ENCODE measurements around the gene CARS2.
"Not testable (repeated sequence)": the region's sequence is repeated elsewhere in the genome, so short reads cannot be mapped to it uniquely, and the experiment has no call there.

Gene CARS2, protein sequence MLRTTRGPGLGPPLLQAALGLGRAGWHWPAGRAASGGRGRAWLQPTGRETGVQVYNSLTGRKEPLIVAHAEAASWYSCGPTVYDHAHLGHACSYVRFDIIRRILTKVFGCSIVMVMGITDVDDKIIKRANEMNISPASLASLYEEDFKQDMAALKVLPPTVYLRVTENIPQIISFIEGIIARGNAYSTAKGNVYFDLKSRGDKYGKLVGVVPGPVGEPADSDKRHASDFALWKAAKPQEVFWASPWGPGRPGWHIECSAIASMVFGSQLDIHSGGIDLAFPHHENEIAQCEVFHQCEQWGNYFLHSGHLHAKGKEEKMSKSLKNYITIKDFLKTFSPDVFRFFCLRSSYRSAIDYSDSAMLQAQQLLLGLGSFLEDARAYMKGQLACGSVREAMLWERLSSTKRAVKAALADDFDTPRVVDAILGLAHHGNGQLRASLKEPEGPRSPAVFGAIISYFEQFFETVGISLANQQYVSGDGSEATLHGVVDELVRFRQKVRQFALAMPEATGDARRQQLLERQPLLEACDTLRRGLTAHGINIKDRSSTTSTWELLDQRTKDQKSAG

DNA sequence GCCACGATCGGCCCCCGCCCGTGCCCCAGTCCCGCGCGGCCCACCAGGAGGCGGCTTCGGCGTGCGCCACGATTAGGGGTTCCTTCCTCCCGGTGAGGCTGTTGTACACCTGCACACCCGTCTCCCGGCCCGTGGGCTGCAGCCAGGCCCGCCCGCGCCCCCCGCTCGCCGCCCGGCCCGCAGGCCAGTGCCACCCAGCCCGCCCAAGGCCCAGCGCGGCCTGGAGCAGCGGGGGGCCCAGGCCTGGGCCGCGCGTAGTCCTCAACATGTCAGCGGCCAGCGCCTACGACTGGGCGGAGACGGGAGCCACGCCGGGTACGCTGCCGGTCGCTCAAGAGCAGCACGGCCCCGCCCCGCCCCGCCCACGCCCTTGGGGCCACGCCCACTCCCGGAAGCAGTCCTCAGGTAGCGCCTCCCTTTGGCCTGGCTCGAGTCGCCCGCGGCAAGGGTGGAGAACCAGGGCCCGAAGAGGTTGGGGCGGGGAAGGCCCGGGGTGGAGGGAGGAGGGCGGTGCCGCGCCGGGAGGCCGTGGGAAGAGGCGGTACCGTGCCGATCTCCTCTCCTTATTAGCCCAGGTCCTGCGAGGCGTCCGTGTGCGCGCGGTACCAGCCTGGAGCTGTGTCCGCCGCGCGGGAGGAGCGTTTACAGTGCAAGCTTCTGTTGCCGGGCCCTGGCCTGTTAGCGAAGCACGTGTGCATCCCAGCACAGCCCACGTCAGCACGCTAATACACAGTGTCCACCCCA, at the start of gene CARS2:
Gene CARS2 (minus strand): TSS at position 291 of the 744 bp plus-strand sequence. CDS start 23 bp downstream, at position 268.
- peak; percentile 93 for DNase-seq

DNA sequence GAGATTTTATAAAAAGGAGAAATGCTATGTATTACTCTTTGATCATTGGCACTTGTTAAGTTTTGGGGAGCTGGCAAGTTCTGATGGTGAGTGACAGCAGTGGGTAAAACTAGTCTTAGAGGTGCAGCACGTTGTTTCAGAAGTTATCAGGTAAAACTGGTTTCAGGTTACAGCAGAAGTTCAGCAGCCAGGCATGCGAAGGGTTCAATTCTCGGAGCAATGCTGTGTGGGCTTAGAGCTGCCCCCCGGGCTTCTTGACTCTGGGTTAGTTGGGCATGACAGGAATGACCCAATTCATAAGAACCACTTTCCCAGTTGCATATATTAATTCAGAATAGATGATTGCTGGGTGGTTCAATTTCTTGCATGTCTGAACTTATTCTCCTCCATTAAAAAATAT, 42.4 kb upstream of the CARS2 start:
- no peak for DNase-seq

DNA sequence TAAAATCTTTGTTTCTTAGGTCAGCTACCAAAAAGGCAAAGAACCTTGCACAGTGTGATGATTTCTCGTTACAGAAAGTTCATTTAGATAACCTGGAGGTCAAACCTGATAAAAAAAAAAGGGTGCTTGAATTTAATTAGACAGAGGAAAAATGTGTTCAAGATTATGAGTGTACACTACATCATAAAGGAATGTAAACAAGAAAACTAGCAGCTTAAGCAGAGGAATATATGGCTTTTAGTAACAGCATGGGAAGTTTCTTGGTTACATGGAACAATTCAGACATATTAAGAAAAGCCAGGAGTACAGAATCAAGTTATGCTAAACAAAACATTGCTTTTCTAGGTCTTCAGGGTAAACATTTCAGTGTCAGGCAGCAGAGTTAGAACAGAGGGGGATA, 40.5 kb upstream of the CARS2 start:
- DNase-seq, result no peak

DNA sequence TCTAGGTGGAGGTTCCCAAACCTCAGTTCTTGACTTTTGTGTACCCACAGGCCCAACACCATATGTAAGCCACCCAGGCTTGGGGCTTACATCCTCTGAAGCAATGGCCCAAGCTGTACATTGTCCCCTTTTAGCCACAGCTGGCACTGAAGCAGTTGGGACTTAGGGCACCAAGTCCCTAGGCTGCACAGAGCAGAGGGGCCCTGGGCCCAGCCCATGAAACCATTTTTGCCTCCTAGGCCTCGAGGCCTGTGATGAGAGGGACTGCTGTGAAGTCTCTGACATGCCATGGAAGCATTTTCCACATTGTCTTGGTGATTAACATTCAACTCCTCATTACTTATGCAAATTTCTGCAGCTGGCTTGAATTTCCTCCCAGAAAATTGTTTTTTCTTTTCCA, 37.8 kb upstream of the CARS2 start:
- DNase-seq, result no peak

DNA sequence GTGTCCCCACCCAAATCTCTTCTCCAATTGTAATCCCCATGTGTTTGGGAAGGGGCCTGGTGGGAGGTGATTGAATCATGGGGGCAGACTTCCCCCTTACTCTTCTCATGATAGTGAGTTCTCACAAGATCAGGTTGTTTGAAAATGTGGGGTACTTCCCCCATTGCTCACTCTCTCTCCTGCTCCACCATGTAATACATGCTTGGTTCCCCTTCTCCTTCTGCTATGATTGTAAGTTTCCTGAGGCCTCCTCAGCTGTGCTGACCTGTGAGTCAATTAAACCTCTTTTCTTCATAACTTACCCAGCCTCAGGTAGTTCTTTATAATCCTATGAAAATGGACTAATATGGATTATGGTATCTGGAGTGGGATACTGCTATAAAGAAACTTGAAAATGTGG, 31.6 kb upstream of the CARS2 start:
- DNase-seq, result no peak

DNA sequence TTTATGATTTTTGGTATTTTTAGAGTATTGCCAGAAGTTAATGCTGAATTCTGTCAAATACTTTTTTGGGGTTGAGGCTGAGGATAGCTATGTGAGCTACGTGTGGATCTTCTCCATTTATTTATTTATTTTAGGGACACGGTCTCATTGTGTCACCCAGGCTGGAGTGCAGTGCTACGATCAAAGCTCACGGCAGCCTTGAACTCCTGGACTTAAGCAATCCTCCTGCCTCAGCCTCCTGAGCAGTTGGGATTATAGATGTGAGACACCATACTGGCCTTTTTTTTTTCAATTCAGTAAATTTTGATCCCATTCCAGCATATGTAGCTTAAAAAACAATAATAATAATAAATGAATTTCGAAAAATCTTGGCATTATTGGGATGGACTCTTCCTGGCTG, 28.6 kb upstream of the CARS2 start:
- no peak for DNase-seq

DNA sequence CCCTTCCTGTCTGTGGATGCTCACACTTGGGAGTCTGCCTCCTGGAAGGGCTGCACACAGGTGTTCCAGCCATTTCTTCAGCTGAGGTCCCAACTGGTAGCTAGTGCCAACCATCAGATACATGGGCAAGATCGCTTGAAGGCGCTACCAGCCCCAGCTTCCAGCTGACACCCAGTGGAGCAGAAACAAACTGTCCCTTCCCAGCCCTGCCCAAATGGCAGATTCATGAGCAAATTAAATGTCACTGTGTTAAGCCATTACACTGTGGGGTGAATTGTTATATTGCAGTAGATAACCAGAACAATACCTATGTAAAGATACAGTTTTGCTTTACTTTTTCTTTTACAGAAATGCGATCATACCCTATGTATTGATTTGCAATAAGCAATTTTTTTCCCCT, 25.2 kb upstream of the CARS2 start:
- no peak for DNase-seq

DNA sequence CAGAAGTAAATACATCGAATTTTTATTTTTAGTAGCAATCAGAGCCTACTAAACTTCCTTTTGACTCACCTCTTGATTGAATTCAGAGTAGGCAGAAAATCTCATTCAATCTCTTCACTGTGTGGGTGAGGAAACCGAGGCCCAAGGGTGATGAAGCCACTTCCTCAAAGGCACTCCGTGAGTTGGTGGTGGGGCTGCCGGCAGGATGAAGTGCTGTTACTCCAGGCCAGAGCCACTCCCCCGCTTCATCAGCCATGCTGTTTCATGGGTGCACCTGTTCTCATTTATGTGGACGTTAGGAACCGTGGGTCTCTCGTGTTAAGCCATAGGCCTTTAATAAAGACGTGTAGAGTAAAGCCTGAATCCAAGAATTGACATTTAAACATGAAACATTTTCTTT, 20.8 kb upstream of the CARS2 start:
- no peak for DNase-seq

DNA sequence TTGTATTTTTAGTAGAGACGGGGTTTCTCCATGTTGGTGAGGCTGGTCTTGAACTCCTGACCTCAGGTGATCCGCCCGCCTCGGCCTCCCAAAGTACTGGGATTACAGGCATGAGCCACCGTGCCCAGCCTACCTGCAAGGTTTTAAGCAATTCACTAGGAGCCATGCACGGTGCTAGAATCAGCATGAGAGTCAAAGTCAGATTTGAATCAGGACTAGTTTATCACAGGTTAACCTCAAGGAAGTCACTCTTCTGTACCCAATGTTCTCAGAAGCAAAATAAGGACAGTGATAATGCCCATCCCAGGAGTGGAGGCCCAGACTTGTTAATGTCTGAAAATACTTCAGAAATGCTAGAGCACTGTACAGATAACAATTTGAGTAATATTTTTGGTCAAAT, 20.2 kb upstream of the CARS2 start:
- DNase-seq, result not testable (repeated sequence)

DNA sequence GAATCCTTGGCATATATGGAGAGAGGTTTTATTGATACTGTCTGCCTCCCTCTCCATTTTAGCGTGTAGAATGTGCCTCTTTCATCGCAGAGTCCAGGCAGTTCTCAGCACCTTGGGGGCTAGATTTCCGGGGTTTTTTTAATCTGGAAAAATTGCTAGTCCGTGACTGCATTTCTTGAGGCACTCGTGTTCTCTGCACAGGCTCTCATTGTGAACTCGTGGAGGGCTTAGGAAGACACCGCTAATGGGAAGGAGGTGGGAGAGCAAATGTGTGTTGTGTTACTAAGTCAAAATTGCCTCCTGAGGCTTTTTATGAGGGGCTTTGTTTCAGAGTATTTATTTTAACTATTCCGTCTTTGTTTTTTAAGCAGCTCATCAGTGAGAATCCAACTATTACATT, 17.7 kb upstream of the CARS2 start:
- DNase-seq, result no peak

DNA sequence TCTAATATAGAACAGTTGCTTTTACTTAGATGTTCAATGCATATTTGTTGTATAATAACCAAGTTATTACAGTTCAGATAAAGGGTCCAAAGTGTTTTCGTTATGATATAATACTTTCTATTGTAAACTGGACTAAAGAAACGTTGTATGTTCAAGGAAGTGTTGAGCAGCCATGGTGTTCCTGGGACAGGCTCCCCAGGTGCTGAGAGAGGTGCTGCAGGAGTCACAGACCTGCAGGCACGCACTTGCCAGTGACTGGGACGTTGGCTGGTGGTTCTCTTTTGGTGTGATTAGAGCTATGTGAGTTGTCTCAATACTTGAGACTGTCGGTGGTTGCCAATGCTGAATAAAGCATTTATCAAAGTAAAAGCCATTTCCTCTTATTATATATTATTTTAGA, 17.1 kb upstream of the CARS2 start:
- DNase-seq, result no peak

DNA sequence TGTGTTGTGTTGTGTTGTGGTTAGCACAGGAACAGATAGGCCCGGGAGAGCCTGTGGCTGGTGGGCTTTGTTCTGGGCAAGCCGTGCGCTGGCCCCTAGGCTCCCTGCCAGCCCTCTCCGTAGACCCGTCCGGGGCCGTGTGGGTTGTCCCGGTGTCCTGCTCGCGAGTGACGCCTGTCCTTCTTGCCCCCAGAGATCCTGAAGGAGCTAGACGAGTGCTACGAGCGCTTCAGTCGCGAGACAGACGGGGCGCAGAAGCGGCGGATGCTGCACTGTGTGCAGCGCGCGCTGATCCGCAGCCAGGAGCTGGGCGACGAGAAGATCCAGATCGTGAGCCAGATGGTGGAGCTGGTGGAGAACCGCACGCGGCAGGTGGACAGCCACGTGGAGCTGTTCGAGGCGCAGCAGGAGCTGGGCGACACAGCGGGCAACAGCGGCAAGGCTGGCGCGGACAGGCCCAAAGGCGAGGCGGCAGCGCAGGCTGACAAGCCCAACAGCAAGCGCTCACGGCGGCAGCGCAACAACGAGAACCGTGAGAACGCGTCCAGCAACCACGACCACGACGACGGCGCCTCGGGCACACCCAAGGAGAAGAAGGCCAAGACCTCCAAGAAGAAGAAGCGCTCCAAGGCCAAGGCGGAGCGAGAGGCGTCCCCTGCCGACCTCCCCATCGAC, 13.3 kb upstream of the CARS2 start:
- DNase-seq, result no peak

DNA sequence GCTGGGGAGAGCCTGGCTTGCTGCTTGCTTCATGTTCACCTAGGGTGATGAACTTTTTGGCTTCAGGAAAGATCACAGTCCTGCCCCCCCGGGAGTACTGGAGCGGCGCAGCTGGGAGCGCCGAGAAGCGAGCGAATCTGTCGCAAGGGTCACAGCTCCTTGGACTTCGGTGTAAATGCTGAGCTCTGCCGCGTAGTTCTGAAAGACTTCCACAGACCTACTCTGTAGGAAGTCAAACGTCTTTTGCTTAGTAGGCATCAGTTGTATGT, 10.3 kb upstream of the CARS2 start:
- no peak for DNase-seq

DNA sequence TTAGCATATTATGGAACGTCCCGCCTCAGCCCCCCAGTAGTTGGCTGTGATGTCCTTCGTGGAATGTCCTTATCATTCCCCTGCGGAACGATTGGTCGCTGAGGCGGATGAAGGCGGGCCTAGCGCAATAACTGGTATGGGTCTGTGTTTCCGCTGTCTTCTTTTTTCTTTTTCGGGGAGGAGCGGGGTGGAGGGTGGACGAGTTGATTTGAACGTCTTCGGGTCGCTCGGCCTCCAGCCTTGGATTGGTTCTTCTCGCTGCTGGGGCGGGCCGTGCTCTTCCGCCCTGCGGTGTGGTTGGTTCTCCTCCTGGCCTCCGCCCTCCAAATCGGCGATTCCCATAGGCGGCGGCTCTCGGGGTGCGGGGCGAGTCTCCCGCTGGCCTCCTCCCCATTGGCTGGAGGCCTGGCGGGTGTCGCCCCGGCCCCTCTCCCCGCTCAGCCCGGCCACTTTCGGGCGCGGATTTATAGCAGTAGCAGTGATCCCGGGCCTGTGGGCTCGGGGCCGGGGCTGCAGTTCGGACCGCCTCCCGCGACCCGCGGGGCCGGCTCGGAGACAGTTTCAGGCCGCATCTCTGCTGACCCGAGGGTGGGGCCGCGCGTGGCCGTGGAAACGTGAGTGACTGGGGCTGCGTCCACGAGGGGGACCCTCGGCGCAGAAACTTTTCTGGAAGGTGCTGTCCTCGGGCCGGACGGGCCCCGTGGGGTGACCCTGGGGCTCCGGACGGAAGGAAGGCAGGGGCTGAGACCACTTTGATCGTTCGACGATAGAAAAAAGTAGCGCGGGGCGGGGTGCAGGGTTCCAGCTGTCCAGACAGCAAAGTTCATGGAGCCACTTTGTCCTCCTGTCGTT, 9.7 kb upstream of the CARS2 start:
- peak; percentile 97 for DNase-seq

DNA sequence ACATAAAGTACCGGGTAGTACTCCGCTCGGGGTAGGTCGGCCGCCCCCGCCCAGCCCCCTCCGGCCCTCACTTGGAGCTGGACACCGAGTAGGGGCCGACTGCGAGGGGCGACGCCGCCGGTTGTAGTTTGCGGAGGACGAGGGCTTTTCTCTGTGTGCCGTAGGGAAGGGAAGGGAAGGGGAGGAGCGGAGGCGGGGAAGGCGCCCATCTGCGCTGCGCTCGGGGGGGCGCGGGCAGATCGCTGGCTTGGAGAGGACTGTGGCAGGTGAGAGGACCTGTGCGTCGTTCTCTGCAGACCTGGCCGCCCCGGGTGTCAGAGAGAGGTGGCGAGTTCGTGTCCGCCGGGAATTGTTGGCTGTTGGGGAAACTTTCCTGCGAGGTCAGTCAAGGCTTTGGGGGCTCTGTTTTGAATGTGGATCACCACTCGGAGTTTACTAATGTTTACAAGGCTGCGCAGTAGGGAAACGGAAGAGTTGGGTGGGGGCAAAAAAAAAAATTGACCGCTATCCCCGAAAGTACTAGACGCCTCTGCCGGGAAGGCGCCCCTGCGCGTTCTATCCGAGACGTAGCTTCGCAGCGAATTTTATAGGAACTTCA, 9.0 kb upstream of the CARS2 start:
- DNase-seq, result peak; percentile 51

DNA sequence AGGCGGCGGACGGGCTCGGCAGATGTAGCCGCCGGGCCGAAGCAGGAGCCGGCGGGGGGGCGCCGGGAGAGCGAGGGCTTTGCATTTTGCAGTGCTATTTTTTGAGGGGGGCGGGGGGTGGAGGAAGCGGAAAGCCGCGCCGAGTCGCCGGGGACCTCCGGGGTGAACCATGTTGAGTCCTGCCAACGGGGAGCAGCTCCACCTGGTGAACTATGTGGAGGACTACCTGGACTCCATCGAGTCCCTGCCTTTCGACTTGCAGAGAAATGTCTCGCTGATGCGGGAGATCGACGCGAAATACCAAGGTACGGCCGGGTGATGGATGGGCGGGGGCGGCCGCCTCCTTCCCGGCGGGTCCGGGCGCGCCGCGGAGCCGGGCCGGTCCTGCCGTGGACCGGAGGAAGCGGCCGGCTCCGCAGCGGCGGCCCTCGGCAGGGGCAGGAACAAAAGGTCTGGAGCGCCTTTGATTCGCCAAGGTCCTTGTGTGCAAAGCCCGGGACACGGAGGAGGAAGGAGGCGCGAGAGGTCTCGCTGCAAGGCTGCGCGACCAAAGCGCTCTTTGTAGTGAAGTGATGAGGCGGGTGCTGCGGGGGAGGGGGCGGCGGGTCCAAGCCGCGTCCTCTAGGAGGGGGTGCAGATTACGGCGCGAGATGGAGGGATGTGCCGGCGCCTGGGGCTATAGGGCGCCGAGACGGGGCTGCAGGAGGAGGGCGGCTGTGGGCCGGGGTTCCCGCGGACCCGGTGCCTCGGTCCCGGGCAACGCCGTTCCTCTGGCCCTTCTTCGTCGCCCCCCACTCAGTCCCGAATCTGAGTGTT, 8.3 kb upstream of the CARS2 start:
- DNase-seq, result peak; percentile 43

DNA sequence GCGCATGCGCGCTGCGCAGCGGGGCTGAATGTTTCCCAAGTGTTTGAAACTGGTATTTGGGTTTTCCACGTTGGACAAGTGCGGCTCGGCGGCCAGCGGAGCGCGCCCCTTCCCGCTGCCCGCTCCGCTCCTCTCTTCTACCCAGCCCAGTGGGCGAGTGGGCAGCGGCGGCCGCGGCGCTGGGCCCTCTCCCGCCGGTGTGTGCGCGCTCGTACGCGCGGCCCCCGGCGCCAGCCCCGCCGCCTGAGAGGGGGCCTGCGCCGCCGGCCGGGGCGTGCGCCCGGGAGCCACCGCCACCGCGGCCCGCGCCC, 7.7 kb upstream of the CARS2 start, which contains the start of gene ING1:
Gene ING1 (plus strand): TSS at position 59 of the 311 bp plus-strand sequence. CDS start 450 bp downstream, outside the sequence.
- DNase-seq, result no peak

DNA sequence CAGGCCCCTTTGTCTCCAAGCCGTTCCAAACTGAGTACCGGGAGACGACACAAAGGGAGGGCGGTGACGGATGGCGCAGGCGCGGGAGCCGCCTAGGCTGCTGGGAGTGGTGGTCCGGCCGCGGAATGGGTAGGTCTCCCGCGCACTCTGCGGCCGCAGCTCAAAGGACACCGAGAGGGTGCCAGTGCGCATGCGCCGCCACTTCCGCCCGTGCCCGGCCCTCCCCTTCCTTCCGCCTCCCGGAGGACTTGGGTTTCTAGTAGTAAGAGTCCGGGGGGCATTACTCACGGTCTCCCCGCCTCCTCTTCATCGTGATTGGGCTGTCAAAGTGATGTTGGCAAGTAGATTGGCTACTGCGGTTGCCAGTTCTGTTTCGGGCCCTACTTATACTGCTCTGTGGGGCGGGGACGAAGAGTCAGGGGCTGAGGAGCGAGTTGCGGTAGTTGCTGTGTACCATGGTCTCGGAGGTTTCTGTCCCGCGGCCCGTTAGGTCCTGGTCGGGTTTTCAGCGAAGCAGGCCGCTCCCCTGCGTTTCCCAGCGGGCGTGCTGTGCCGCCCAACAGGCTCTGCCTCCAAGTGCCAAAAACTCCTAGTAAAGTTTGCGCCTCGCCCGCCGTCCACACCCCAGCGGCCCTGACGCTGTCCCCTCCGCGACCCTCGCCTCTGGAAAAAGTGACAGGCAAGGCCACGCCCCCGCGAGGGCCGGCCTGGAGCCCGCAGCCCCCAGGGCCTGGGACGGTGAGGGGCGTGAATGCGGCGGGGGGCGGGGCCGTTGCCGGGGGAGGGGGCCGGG, 7.1 kb upstream of the CARS2 start:
- DNase-seq, result peak; percentile 93

DNA sequence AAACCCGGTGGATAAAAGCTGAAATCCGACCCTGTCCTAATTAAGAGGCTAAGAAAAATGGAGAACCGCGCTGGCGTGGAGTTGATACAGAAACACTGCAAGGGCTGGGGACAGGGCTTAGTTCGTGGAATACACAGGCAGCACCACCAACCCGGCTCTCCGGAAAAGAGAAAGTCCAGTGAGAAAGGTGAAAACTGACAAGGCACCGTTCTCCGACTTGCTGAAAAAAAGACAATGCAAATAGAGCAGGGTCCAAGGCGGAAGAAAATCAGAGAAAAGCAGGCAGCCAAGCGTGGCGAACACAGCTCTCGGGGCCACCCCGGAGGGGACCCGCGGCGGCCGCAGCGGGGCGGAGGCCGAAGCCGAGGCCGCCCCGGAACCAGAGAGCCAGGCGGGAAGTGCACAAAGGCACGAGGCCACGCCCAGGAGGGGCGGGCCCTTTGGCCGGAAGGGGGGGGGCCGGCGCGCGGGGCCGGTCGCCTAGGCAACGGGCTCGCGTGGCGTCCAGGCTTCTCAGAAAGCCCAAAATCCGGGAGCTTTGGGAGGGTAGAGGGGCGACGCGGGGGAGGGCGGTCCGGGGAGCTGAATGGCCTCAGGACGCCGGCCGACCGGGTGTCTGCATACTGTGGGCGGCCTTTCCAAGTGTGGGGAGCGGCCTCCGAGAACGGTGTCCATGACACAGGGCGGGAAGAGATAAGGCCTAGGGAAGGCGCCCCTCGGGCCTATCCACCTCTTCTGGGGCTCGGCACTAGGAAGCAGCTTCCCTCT, 6.3 kb upstream of the CARS2 start:
- peak; percentile 88 for DNase-seq

Measured in NCI-H2171 (cell line).